Stomach smooth muscle (tissue), 2 donors: Measurements from ENCODE around the gene NEK9.

ENCODE experiments used
- H3K27ac ChIP-seq: one replicate; pipeline ENCODE4 v1.7.0; 2013; ENCODE audit warnings: mild to moderate bottlenecking, low read length, inconsistent platforms
- H3K27me3 ChIP-seq, 2 donors: one replicate each; pipeline ENCODE4 v1.7.0; 2013; ENCODE audit warnings: low read length in 2 of 2; ENCODE audit not compliant: insufficient read depth in 2 of 2, control insufficient read depth in 1 of 2
- H3K36me3 ChIP-seq, 2 donors: one replicate each; pipeline ENCODE4 v1.7.0; 2013; ENCODE audit warnings: low read length in 2 of 2; ENCODE audit not compliant: control insufficient read depth in 2 of 2, insufficient read depth in 2 of 2
- H3K4me1 ChIP-seq: one replicate; pipeline ENCODE4 v1.7.0; 2013; ENCODE audit warnings: low read length; ENCODE audit not compliant: control insufficient read depth, insufficient read depth
- H3K4me3 ChIP-seq, 2 donors: one replicate each; pipeline ENCODE4 v1.7.0; 2013; ENCODE audit warnings: low read length in 2 of 2
- H3K9ac ChIP-seq, 2 donors: one replicate each; pipeline ENCODE4 v1.7.0; 2013; ENCODE audit warnings: low read length in 2 of 2, mild to moderate bottlenecking in 1 of 2
- H3K9me3 ChIP-seq, 2 donors: one replicate each; pipeline ENCODE4 v1.7.0; 2013; ENCODE audit warnings: low read length in 2 of 2; ENCODE audit not compliant: control insufficient read depth in 2 of 2
- donor health status: healthy.
- donor health status: Pancreatic carcinoma.

NEK9 gene

DNA sequence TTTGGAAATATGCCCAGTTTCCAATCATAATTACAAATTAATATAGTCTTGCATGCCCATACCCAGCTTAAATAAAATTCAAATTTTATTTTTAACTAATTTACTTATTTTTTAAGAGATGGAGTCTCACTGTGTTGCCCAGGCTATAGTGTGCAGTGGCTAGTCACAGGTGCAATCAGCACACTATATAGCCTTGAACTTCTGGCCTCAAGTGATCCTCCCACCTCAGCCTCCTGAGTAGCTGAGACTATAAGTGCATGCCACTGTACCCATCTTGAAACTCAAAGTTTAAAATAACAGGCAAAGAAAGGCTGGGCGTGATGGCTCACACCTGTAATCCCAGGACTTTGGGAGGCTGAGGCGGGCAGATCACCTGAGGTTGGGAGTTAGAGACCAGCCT, 85.9 kb downstream of the NEK9 start:
- Histone ChIP-seq H3K9me3 (no peaks in the 10 kb centered on the region), H3K36me3 (peaks cover 11 to 16% of the 10 kb centered on the region in 2 donors), H3K4me1 (no peaks in the 10 kb centered on the region), H3K4me3 (no peak overlapping the region), H3K27ac (no peak overlapping the region), H3K27me3 (no peaks in the 10 kb centered on the region), H3K9ac (no peak overlapping the region)

DNA sequence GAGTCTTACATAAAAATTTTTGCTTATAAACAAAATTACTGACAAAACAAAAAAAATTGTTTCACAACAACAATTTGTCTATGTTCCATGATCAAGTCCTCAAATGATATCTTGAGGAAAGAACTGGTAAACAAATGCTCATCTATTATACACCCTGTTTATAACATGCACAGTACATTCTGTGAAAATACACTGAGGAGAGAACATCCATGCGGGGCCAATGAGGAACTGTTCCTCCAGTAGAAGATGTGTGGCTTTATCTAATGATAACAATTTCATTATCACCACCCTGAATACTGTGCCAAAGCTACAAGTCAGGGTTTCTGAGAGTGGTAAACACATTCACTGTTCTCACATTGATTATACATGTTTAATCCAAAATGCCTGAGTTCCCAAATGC, 86.3 kb downstream of the NEK9 start:
- Histone ChIP-seq H3K4me3 (no peak overlapping the region), H3K9ac (no peak overlapping the region), H3K27ac (no peak overlapping the region), H3K27me3 (no peaks in the 10 kb centered on the region), H3K36me3 (peaks cover 15 to 19% of the 10 kb centered on the region in 2 donors), H3K9me3 (no peaks in the 10 kb centered on the region), H3K4me1 (no peaks in the 10 kb centered on the region)

DNA sequence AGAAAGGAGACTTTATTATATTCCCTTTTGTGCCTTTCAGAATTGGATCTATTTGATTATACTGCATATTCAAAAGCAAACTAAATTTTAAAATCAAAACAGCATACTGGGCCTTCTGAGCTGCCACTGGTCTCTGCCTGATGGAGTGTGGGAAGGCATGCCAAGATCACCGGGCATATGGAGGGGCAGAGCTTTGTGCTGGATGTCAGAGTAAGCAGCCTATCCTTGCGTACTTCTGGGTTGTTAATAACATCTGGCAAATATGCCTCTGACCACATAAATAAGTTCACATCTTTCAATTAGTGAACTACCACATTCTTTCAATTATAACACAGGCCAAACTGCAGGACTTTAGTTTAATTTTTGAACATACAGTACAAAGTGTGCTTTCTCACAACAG, 93.9 kb downstream of the NEK9 start:
- Histone ChIP-seq H3K9me3 (no peaks in the 10 kb centered on the region), H3K4me3 (no peak overlapping the region), H3K36me3 (peaks cover 29 to 43% of the 10 kb centered on the region in 2 donors), H3K27me3 (no peaks in the 10 kb centered on the region), H3K9ac (no peak overlapping the region), H3K27ac (no peak overlapping the region), H3K4me1 (no peaks in the 10 kb centered on the region)

DNA sequence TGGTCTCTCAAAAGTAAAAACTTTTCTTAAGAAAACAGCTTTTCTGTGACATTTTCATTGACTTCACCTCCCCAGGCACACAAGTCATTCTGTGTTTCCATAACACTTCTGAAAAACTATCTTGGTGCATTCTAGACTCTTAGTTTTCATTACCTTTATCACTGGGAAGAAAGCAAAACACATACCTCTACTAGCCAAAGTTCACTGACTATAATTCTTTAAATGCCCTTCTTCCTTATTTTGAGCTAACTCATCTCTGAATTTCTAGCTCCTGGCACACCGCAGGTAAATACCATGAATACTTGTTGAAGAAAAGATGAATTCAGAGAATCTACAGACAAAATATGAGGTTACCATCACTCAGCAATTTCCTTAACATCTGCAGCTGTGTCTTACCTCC, 96.7 kb downstream of the NEK9 start:
- no peaks in the 10 kb centered on the region for H3K27me3 ChIP-seq
- H3K27ac ChIP-seq: no peak overlapping the region
- H3K9me3 ChIP-seq: no peaks in the 10 kb centered on the region
- H3K9ac ChIP-seq: no peak overlapping the region
- no peak overlapping the region for H3K4me3 ChIP-seq
- peaks cover 26 to 36% of the 10 kb centered on the region in 2 donors for H3K36me3 ChIP-seq
- no peaks in the 10 kb centered on the region for H3K4me1 ChIP-seq
